B cell (primary cell): ENCODE measurements around the gene OGG1. TPM values are rescaled to one million over a fixed set of nuclear protein-coding genes. Genes with fewer than 3 reads are reported as not detected.

Experiments used
- ATAC-seq: fragments of 200-7000 bp; cut with Tn5 transposase; one replicate; pipeline ENCODE4 v1.10.0; 2021; ENCODE audit warnings: low read depth, mild to moderate bottlenecking, moderate number of reproducible peaks, moderate library complexity
- CTCF ChIA-PET: fragments of 350-600 bp; sonication (Branson Sonifier 250); formaldehyde crosslinking; loops from one replicate; lab custom pipeline; 2021; ENCODE audit warnings: antibody characterized with exemption, inconsistent platforms; lab: Charles Lee
- POLR2A ChIA-PET: fragments of 350-600 bp; sonication (Branson Sonifier 250); formaldehyde crosslinking; loops from one replicate; lab custom pipeline; 2021; ENCODE audit warnings: antibody characterized with exemption; lab: Charles Lee
- DNase-seq: peaks from one replicate; pipeline ENCODE4 v3.0.0; 2013
- H2AFZ ChIP-seq: 2 replicates; pipeline ENCODE4 v1.6.1; 2012; ENCODE audit warnings: mild to moderate bottlenecking, low read depth, low read length; ENCODE audit not compliant: insufficient read depth, poor library complexity, severe bottlenecking
- H3K27ac ChIP-seq, 2 donors: 1 replicate in 1 of 2; 2 replicates in 1 of 2; pipeline ENCODE4 v1.5.1; 2012 to 2013; ENCODE audit warnings: low read length in 2 of 2, mild to moderate bottlenecking in 2 of 2, moderate library complexity in 1 of 2
- H3K27me3 ChIP-seq, 4 experiments: fragments of 200-600 bp in 1 of 4; sonication (generic) in 1 of 4; replicated peaks in 1 of 4; 1 replicate in 2 of 4; 2 replicates in 2 of 4; pipeline versions ENCODE4 v1.6.1 to v1.7.0; 2013 to 2016; ENCODE audit warnings: low read length in 3 of 4, mild to moderate bottlenecking in 2 of 4, mixed read lengths in 1 of 4, moderate library complexity in 1 of 4; ENCODE audit not compliant: insufficient read depth in 4 of 4, control insufficient read depth in 3 of 4; ENCODE audit errors: control extremely low read depth in 1 of 4
- H3K36me3 ChIP-seq, 2 experiments: replicated peaks in 1 of 2; 1 replicate in 1 of 2; 2 replicates in 1 of 2; pipeline versions ENCODE4 v1.6.1 to v1.7.1; 2013; ENCODE audit warnings: low read length in 1 of 2; ENCODE audit not compliant: insufficient read depth in 2 of 2, control insufficient read depth in 1 of 2; ENCODE audit errors: control extremely low read depth in 1 of 2, extremely low read depth in 1 of 2
- H3K4me1 ChIP-seq, 2 donors: fragments of 200-600 bp in 1 of 2; sonication (generic) in 1 of 2; 1 replicate in 1 of 2; 2 replicates in 1 of 2; pipeline versions ENCODE4 v1.5.1 to v1.6.1; 2013 to 2017; ENCODE audit warnings: low read length in 2 of 2; ENCODE audit not compliant: control insufficient read depth in 2 of 2, insufficient read depth in 2 of 2
- H3K4me2 ChIP-seq: replicated peaks from 2 replicates; pipeline ENCODE3; 2012; ENCODE audit warnings: mild to moderate bottlenecking, low read depth, low read length; ENCODE audit not compliant: poor library complexity, severe bottlenecking
- H3K4me3 ChIP-seq, 5 experiments: fragments of 200-600 bp in 1 of 5; sonication (generic) in 1 of 5; 1 replicate in 3 of 5; 2 replicates in 2 of 5; pipeline versions ENCODE4 v1.5.1 to v1.7.0; 2011 to 2016; ENCODE audit warnings: low read length in 4 of 5, mild to moderate bottlenecking in 4 of 5, low read depth in 2 of 5, control low read depth in 1 of 5, moderate library complexity in 1 of 5; ENCODE audit not compliant: insufficient read depth in 1 of 5; ENCODE audit errors: control extremely low read depth in 1 of 5, extremely low read depth in 1 of 5
- H3K79me2 ChIP-seq: fragments of 200-600 bp; sonication (generic); one replicate; pipeline ENCODE4 v1.6.0; 2016; ENCODE audit warnings: low read length; ENCODE audit not compliant: control insufficient read depth, insufficient read depth
- H3K9ac ChIP-seq: fragments of 200-600 bp; sonication (generic); 2 replicates; pipeline ENCODE4 v1.6.1; 2017; ENCODE audit warnings: mild to moderate bottlenecking, low read length, moderate library complexity
- H3K9me3 ChIP-seq, 3 donors: one replicate each; pipeline versions ENCODE4 v1.6.1 to v1.7.1; 2013; ENCODE audit warnings: low read length in 2 of 3; ENCODE audit not compliant: control insufficient read depth in 2 of 3, insufficient read depth in 1 of 3; ENCODE audit errors: control extremely low read depth in 1 of 3
- H4K20me1 ChIP-seq: 2 replicates; pipeline ENCODE4 v1.6.0; 2012; ENCODE audit warnings: mild to moderate bottlenecking, low read length; ENCODE audit not compliant: insufficient read depth, control insufficient read depth, poor library complexity, severe bottlenecking
- H3K27ac Mint-ChIP-seq: one replicate; pipeline ENCODE4 v1.8.0; 2021; ENCODE audit warnings: mixed read lengths
- H3K27me3 Mint-ChIP-seq: one replicate; pipeline ENCODE4 v1.8.0; 2021; ENCODE audit warnings: mixed read lengths
- H3K4me1 Mint-ChIP-seq: one replicate; pipeline ENCODE4 v1.8.0; 2021; ENCODE audit warnings: mixed read lengths
- H3K4me3 Mint-ChIP-seq: one replicate; pipeline ENCODE4 v1.8.0; 2021; ENCODE audit warnings: mixed read lengths
- H3K9me3 Mint-ChIP-seq: one replicate; pipeline ENCODE4 v1.8.0; 2022; ENCODE audit warnings: mixed read lengths; ENCODE audit not compliant: insufficient read depth
- EZH2 ChIP-seq: IDR thresholded peaks from 2 replicates; pipeline ENCODE4 v1.6.1; 2012; ENCODE audit warnings: borderline replicate concordance, low read depth, mild to moderate bottlenecking, moderate library complexity, low read length; ENCODE audit not compliant: insufficient read depth, poor library complexity, severe bottlenecking
- WGBS: methylation state at CpG from one replicate; pipeline ENCODE4 v1.1.5; 2013; ENCODE audit warnings: missing lambda C conversion rate; ENCODE audit not compliant: insufficient coverage; 5-methylcytosine and 5-hydroxymethylcytosine counted together
- intact Hi-C: fragments of 100-400 bp; cut with micrococcal nuclease; formaldehyde crosslinking; loops from one replicate; pipeline ENCODE4 v1.10.0; 2022
- polyA plus RNA-seq: library from polyadenylated mRNA; depleted of rRNA; stranded (reverse); fragments of >200 nt; gene quantifications from 2 replicates; pipeline ENCODE4 v1.2.3, GENCODE V29; 2012
- total RNA-seq, 2 donors: library from RNA; stranded (reverse); fragments of 120-200 nt in 1 of 2; gene quantifications; 1 replicate in 1 of 2; 2 replicates in 1 of 2; pipeline versions ENCODE4 v1.2.3 to v1.2.4, GENCODE V29; 2013 to 2022
- TF ChIP-seq, protein P1 (sequence below): fragments of 200-600 bp; IDR thresholded peaks from one replicate; pipeline ENCODE4 v1.8.0; 2022; ENCODE audit warnings: antibody characterized with exemption, mild to moderate bottlenecking

Gene OGG1
- total and polyA plus RNA-seq, 2 donors (not counting 1 experiment from before 2014, with no cell fraction given): 45.6 to 81.6 TPM

DNA sequence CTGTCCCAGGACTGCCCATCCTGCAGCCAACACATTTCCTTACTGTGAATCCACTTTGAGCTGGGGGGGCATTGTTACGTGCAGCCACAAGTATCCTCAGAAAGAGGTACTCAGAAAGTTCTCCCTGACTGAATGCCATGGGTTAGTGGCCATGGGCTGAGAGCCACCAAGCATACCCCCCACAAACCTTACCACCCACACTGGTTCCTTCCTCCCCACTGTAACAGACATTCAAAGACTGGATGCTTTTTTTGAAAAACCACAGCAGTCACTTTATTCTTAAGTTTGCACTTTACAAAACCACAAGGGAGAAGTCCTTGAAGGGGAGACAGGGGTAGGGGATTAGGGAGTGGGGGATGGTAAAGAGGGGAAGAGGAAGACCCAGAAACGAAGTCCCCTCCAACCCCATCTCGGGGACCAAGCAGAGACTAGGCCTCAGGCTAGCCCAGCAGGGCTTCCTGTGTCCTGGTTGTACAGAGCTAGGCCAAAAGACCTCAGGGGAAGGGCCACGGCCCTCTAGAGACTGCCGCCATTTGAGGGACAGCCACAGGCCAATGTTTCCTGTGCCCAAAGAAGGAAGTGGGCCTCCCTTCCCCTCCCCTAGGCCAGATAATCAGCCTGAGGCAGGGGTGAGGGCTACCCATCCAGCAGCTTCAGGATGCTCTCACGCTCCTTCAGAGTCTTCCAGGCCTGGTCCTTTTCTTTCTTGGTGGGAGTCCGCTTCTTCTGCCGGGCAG lies 30.1 kb downstream of the OGG1 start:
- intact Hi-C loops: loop anchor here (1.0 to 5.0 kb wide), 4 partner anchors 12 to 247 kb away; partner anchors contain the start of genes BRPF1, FANCD2 and TADA3
- no peak for TF ChIP-seq EZH2
- TF ChIP-seq, protein P1, sequence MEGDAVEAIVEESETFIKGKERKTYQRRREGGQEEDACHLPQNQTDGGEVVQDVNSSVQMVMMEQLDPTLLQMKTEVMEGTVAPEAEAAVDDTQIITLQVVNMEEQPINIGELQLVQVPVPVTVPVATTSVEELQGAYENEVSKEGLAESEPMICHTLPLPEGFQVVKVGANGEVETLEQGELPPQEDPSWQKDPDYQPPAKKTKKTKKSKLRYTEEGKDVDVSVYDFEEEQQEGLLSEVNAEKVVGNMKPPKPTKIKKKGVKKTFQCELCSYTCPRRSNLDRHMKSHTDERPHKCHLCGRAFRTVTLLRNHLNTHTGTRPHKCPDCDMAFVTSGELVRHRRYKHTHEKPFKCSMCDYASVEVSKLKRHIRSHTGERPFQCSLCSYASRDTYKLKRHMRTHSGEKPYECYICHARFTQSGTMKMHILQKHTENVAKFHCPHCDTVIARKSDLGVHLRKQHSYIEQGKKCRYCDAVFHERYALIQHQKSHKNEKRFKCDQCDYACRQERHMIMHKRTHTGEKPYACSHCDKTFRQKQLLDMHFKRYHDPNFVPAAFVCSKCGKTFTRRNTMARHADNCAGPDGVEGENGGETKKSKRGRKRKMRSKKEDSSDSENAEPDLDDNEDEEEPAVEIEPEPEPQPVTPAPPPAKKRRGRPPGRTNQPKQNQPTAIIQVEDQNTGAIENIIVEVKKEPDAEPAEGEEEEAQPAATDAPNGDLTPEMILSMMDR: no peak
- H3K27ac Mint-ChIP-seq: peak overlapping the region; percentile 78
- POLR2A ChIA-PET: interaction anchor here (0.9 to 3.7 kb wide), 3 partner anchors 13 to 30 kb away, joined by 3 to 18 read pairs (median 8); partner anchors contain the start of genes ARPC4, OGG1 and TADA3
- peaks cover 0 to 20% of the 10 kb centered on the region in 2 experiments for H3K36me3 ChIP-seq
- H3K4me3 ChIP-seq: peak overlapping the region in 3 of 5 experiments; percentile 1 to 18 (median 3)
- H3K9me3 Mint-ChIP-seq: no peaks in the 10 kb centered on the region
- WGBS: 15% methylated on average over 6 of the region's 8 CpGs
- CTCF ChIA-PET: interaction anchor here (0.7 to 4.6 kb wide), 7 partner anchors 11 to 275 kb away, joined by 3 to 25 read pairs (median 7); partner anchors contain the start of genes ARPC4, OGG1 and TADA3
- no peaks in the 10 kb centered on the region for H3K9me3 ChIP-seq
- peak; percentile 73 for DNase-seq
- no peaks in the 10 kb centered on the region for H3K27me3 ChIP-seq
- H3K4me3 Mint-ChIP-seq: peak overlapping the region; percentile 40
- H4K20me1 ChIP-seq: no peaks in the 10 kb centered on the region
- ATAC-seq: peak; percentile 74
- peaks cover 51 to 59% of the 10 kb centered on the region in 2 donors for H3K4me1 ChIP-seq
- H2AFZ ChIP-seq: peak overlapping the region; percentile 63
- peak overlapping the region; percentile 56 to 82 for H3K27ac ChIP-seq
- H3K4me2 ChIP-seq: peak overlapping the region; percentile 59
- H3K79me2 ChIP-seq: peaks cover 3% of the 10 kb centered on the region
- peak overlapping the region; percentile 19 for H3K9ac ChIP-seq
- H3K27me3 Mint-ChIP-seq: no peaks in the 10 kb centered on the region
- H3K4me1 Mint-ChIP-seq: peaks cover 59% of the 10 kb centered on the region
